ENCODE data around the gene TNK2.

- no peak for TF ChIP-seq CTCF (conservative IDR thresholded peaks at IDR 0.05; ENCODE audit: low read depth, low read length)
- no peak for TF ChIP-seq EZH2 (IDR thresholded peaks at IDR 0.05; ENCODE audit: borderline replicate concordance, low read depth, low read length, poor library complexity, severe bottlenecking)
Observed at GRCh38 chr3:195820186-195820585, 88.2 kb downstream of the TNK2 start.

Data from A673 (cell line).